Bone marrow (tissue), 2 donors: Measurements from ENCODE around the gene ACSS3.

Experiments
- DNase-seq, 2 donors: peaks; one replicate each; lab custom pipeline; 2025; lab: John Stamatoyannopoulos, UW

The ACSS3 gene

GRCh38 chr12:81296556-81297305 is 218.9 kb downstream of the ACSS3 start:
- DNase-seq: no peak

DNA sequence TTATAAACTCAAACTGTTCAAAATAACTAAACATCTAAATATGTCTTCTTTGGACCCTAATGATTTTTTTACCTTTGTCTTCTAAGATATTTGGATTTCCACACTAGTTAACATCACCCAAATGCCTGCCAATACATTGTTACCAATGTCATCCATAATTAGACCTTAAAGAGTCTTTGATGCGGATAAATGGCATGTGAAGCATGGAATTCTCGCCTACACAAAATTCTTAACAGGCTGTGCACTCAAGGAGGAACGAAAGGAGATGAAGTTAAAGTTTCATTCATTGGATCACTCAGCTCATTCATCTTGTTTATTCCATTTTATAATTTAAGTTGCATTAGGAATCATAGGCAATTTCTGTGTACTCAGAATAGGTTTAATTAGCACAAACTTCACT is 219.7 kb downstream of the ACSS3 start:
- DNase-seq: no peak

GRCh38 chr12:81300454-81300853 is 222.6 kb downstream of the ACSS3 start:
- no peak for DNase-seq

DNA sequence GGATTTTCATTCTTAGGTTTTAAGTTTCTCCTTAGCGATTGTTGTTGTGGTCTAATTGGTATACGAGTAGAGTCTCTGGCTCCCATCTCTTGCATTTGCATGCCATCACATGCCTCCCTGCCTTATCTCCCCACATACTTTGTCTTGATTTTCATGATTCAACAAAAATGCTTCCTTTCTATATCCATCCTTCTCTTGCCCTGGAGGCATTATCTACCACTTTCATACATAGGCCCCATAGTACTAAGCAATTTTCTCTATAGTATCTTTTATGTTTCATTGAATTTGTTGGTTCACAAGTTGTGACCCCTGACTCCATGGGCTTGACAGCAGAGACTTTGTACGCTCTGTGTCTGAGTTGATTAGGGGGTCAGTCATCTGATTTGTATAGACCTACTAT is 226.1 kb downstream of the ACSS3 start:
- DNase-seq: no peak
